Measurements from ENCODE around the gene CDH2.

The CDH2 gene

GRCh38 chr18:28126768-28127167 lies 50.2 kb downstream of the CDH2 start:
- DNase-seq, result no peak

GRCh38 chr18:28125051-28125450 lies 51.9 kb downstream of the CDH2 start:
- DNase-seq, result no peak

GRCh38 chr18:28124131-28125029 lies 52.5 kb downstream of the CDH2 start:
- no peak for DNase-seq

GRCh38 chr18:28123401-28124030 lies 53.4 kb downstream of the CDH2 start:
- DNase-seq, result no peak

- no peak for DNase-seq
Observed at GRCh38 chr18:28120828-28121515, 56.0 kb downstream of the CDH2 start.

GRCh38 chr18:28116461-28116860 lies 60.5 kb downstream of the CDH2 start:
- no peak for DNase-seq

GRCh38 chr18:28115149-28115550 lies 61.8 kb downstream of the CDH2 start:
- DNase-seq, result no peak

GRCh38 chr18:28114472-28114871 lies 62.5 kb downstream of the CDH2 start:
- no peak for DNase-seq

- DNase-seq, result no peak
Observed at GRCh38 chr18:28113271-28114029, 63.5 kb downstream of the CDH2 start.

- DNase-seq, result no peak
Observed at GRCh38 chr18:28112056-28112470, 64.9 kb downstream of the CDH2 start.

- DNase-seq, result no peak
Observed at GRCh38 chr18:28110924-28111323, 66.0 kb downstream of the CDH2 start.

- DNase-seq, result no peak
Observed at GRCh38 chr18:28109781-28110560, 67.0 kb downstream of the CDH2 start.

GRCh38 chr18:28108814-28109213 lies 68.1 kb downstream of the CDH2 start:
- DNase-seq, result no peak

- DNase-seq, result no peak
Observed at GRCh38 chr18:28108254-28108653, 68.7 kb downstream of the CDH2 start.

GRCh38 chr18:28099237-28099636 lies 77.7 kb downstream of the CDH2 start:
- DNase-seq, result no peak

GRCh38 chr18:28095631-28096030 lies 81.3 kb downstream of the CDH2 start:
- DNase-seq, result no peak

- DNase-seq, result no peak
Observed at GRCh38 chr18:28095041-28095440, 81.9 kb downstream of the CDH2 start.

- no peak for DNase-seq
Observed at GRCh38 chr18:28091197-28091596, 85.7 kb downstream of the CDH2 start.

- no peak for DNase-seq
Observed at GRCh38 chr18:28088477-28088876, 88.5 kb downstream of the CDH2 start.

- no peak for DNase-seq
Observed at GRCh38 chr18:28086670-28087552, 90.0 kb downstream of the CDH2 start.

GRCh38 chr18:28081516-28081915 lies 95.4 kb downstream of the CDH2 start:
- DNase-seq, result no peak
